AML-193 (cell line): ENCODE measurements around the gene SAC3D1.

ENCODE experiments used
- DNase-seq, 2 experiments: peaks; one replicate each; lab custom pipeline; 2025; lab: John Stamatoyannopoulos, UW

SAC3D1 gene

DNA sequence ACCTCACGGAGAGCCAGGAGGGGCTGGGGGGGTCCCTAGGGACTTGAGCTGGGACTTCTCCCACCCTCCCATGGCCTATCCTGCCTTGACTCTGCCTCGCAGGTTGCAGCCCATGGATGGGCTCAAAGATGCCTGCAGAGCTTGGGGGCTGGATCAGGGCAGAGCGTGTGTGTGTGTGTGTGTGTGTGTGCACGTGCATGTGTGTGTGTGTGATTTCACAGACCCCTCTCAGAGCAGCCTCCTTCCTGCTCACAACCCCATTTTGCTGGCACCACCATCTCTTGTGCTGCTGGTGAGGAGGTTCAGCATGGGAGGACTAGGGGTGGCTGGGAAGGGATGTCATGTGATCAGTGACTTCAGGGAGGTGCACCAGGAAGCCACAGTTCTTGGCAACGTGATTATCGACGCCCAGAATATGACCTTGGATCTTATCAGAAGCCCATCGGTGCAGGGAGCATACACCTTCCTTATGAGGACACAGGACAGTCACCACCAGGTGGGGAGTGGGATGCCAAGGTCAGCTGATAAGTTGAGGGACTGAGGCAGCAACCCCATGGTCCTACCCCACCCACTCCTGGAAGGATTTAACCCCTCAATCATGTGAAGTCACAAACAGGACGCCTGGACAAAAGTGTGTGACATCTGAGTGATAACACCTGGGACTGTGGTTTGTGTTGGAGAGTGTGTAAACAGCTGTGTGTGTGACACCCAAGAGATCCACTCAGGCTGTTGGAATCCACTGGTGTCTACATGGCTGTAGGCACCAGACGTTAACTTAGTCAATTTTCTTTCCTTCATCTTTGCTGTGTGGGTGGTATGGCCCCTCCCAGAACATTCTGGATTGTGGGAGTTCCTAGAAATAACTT, 19.2 kb downstream of the SAC3D1 start:
- DNase-seq: no peak

DNA sequence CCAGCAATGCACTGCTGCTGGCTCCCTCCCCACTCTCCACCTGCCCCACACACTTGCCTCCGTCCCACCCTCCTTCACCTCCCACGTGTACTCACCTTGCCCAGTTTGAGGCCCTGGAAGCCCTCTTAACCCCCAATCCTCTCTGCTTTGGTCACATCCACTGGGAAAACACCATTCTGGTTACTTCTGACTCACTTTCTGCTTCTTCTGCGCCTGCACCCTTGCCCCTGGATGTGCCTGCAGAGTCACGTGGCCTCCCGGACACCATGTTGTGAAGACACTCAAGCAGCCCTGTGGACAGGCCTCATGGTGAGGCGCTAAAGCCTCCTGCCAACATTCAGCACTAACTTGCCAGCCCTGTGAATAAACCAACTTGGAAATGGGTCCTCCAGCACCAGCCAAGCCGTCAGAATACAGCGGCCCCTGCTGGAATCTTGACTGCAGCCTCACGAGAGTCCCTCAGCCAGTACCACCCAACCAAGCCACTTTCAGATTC, 20.0 kb downstream of the SAC3D1 start:
- DNase-seq: no peak

DNA sequence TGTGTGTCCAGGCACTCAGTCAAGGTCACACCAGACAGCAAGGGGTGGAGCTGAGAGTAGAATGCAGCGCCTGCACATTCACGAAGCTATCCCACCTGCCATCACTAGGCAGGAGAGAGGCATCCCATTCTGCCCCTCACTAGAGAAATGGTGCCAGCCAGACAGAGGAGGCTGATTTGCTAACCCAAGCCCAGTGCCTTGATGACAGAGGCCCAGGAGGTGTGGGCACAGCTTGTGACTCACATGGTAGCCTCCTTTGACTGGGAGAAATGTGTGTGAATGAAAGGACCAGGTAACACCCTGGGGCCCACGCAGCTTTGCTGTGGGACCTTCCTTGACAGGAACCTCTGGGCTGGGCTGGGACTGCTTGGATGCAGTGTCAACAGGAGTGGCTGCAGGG, 22.5 kb downstream of the SAC3D1 start:
- DNase-seq: no peak

DNA sequence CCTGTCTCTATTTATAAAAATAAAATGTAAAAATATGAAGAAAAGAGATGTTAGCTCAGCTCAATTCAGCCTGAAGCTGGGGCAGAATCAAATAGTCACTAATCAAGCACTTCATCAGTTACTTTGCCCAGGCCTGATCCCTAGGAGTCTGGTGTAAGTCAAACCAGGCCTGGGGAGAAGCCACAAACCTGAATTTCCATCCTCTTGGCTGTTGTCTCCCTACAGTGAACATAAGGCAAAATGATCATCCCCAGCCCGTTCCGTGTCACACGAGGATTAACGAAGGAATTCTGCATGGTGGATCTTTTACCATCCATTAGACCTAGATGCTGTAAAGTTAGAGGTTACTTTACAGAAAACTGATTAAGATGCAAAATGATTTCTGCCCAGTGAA, 23.8 kb downstream of the SAC3D1 start:
- DNase-seq: no peak

DNA sequence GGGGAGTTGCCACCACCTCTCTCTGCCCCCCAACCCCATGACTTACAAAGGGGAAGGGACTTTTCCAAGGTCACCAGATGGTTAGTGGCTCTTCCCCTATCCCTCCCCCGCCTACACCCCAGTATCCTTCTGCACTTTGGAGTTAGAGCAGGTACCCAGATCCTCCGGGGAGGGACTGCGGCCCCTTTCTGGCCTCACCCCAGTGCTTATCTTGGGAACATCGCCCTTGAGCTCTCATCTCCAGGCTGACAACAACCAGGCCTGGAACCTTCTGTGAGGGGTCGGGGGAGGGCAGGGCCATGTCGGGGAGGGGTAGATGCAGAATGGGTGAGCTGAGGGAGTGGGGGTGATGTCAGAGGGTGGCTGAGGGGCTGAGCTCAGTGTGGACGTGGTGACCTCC, 24.8 kb downstream of the SAC3D1 start:
- no peak for DNase-seq

DNA sequence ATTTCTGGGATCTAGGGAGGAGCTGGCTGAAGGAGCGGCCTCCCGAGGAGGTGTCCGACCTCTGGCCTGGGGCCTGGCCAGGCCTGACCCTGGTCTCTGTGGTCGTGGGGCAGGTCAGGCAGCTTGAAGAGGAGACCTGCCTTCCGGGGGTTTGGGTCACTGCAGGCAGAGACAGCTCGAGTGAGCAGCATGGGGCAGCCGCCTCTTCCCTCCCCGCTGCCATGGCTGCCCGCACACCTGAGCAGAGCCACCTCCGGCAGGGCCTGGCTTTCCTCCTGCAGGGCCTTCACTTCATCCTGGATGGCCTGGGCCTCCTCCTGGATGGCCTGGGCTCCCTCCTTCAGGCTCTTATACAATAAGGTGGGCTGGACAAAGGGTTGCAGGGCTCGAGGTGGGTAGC, 25.3 kb downstream of the SAC3D1 start:
- no peak for DNase-seq

DNA sequence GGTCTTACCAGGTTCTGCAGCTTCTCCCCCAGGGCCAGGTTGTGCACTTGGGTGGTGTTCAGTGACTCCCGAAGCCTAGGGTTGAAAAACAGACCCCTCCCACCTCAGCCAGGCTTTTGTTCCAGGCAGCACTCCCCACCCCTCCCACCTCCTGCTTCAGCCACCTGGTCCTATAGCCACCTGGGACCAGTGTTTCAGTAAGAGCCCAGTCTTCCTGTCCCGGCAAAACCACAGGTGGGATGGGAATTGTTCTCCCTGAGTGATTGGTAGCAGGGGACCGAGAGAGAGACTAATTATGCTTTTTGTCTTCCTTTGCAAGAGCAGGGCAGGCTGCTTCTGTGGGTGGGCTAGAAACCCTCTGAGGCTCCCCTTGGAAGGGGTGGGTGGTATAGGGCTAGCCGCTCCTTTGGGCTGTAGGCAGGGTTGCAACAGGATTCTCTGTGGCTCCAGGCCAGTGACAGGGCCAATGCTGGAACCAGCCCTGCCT, 25.8 kb downstream of the SAC3D1 start:
- DNase-seq: no peak

DNA sequence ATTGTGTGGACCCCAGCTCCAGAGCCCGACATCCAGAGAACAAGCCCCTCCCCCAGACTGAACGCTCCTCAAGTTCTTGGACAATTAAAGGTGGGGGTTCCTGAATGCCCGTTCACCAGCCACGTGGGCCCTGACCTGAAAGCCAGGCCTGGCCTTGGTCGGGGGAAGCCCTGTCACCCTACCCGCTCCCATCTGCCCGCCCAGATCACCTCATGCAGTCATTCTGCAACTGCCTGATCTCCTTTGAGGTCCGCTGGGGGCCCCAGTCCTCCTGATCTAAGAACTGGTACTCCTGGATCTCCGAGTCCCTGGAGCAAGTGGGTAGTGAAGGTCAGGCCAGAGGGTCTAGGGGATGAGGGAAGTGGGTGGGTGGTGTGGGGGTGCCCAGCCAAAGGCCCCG, 26.4 kb downstream of the SAC3D1 start:
- no peak for DNase-seq

DNA sequence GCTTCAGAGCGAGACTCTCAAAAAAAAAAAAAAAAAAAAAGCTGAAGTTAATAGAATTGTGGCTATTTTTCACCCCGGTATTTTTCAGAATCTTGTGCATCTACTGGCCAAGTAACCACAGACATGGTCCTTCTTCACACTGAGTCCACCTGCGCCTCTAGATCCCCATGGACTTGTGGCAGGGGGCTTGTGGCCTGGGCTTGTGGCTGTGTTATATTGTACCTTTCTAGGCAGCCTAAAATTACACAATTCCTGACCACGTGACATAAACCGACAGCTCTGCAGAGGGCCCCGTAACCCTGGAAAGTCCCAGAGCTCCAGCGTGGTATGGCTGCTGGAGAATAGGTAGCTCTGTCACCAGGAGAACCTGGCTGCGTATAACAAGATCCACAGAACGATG, 28.2 kb downstream of the SAC3D1 start:
- DNase-seq: peak; percentile 6 to 22

DNA sequence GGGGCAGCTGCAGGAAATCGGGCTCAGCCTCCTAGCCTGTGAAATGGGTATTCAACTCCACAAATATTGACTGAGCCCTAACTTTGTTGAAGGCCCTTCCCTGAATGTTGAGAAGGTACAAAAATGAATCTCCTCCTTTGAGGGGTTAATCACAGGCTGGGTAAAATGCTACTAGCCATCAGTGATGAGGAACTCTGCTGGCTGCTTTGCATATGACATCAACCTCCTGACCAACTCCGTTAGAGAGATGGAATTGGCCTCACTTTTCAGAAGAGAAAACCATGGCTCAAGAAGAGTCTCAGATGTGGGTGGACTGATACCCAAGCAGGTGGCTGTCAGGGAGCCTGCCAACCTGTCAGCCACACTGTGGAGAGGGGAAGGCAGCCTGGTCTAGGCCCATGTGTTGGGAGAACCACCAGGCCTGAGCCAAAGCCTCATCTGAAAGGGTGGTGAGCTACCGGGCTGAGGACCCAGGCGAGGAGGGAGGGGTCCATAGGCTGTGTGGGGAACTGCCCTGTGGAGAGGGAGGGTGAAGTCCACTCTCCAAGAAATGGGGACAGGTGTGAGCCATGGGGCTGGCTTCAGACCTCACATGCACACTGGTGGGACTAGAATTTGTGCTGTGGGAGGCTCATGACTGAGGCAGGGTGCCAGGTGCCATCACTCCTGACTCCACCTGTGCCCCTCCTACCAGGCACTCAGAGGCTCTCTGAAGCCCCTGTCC, 31.1 kb downstream of the SAC3D1 start:
- no peak for DNase-seq

DNA sequence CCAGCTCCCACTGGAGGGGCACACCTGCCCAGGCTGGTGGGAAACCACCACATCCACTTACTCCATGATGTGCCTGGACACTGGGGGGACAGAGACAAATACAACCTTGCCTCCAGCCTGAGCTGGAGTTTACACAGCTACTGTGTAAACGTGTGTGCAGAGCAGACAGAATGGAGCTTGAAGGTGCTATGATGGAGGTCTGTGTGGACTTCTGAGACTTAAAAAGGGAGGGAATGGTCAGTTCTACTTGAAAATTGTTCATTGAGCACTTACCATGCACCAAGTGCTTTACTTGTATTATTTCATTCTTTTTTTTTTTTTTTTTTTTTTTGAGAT, 31.6 kb downstream of the SAC3D1 start:
- no peak for DNase-seq

DNA sequence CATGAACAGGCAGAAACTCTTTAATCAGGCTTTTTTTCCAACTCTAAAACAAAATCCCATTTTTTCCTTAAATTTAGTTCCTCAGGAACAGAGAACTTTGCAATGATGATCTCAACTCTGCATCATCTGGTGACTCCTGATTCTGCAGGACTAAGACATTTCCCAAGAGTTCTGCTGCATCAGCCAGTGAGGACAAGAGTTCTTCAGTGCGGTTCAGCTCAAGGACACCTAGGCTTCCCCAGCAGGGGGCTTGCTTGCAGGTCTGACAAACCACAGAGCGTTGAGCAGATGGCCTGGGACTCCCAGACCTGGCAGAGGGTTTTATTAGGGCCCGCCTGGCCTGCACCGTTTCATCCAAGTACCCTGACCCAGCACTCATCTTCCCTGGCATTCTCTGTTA, 36.4 kb downstream of the SAC3D1 start:
- DNase-seq: no peak

DNA sequence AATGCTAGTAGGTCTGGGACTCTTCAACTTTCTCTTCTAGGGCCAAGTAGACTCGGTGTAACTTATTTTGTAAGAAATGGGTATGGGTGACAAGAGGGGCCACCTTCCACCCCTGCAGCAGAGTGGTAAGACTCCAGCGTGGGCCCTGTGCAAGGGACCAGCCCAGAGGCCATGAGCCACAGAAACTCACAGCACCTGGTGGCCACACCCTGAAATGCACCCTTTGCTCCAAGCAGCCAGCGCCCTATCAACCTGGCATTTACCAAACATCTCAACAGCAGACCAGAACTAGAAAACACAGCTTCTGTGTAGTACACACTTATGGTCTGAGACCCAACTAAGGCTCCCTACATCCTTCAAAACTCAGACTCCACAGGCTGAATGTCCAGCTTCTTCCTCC, 37.1 kb downstream of the SAC3D1 start:
- DNase-seq: peak; percentile 23 to 25

DNA sequence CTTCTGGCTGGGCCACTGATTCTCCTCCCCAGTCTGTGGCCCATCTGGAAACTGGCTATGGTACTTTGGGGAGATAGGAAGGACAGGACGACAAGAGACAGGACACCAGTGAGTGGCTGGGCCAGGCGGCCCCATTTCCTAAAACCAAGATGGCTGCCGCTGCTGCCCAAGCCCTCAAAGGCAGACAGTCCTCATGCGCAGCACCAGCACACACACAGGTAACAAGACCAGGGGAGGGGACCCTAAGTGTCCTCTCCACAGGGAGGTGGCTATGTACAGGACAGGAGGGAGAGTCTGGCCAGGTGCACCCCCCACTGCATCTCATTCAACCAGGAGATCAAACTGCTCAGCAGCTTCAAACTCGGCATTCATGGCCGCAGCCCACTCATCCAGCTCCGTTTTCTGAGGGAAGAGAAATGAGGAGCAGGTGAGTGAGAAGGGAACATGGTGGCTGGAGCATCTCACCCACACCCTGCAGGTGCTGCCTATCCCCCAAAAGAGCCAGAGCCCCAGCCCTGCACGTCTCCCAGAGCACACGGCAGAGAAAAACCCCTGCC, 37.9 kb downstream of the SAC3D1 start:
- no peak for DNase-seq

DNA sequence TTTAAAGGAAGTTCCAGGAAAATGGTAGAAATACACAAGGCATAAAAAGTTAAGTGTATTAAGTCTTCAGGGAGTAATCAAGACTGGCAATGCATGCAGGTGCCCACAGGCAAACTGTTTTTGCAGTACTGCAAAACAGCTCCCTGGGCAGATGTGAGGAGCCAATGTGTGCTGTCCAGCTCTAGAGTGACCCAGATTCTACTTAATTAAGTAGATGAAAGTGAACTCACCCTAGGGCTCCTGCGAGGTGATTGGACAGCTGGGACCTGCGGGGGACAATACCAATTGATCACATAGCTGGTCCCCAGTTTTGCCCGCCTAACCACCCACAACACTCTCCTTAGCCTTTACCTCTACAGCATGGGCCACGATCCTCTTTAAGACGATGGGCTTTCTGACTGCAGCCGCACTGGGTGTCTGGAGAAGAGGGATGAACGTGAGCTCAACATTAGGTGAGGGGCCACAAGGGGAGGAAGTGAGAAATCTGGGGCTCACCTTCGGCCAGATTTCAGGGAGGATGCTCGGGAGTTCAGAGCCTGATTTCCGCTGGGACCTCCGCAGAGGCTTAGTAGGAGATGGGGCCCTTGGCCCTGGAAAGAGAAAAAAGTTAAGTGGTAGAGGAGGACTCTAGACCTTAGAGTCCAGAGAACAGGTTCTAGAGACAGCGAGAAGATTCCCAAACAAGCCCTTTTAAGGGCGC, 42.3 kb downstream of the SAC3D1 start:
- DNase-seq: no peak

DNA sequence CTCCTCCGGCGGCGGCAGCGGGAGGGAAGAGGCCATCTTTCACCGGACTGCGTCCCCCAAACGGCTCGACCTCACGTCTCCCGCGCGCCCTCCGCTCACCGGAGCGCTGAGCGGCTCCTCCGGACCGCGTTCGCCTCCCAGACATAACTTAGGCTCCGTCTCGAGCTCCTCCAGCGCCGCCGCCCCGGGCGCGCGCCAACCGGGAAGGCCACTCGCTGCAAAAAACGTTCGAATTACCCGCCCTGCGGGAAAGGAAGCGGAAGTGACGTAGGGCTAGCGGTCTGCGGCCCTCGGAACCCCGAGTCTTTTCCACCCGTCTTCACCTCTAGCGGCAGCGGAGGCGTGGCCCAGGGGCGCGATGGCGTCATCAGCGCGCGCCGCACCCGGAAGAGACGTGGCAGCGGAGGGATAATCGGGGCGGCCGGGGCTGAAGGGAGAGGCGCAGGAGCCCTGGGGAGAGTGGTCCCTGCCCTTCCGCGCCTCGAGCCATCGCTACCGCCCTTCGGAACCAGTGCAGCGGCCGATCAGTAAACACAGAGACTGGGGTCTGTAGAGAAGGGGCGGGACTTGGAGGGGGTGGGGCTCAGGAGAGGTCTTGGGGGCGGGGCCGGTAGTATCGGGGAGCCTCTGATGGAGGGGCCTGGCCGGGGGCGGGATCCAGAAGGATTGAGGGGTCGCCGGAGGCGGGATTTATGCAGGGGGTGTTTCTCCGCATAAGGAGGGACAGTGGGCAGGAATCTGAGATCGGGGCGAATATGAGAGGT, 43.0 kb downstream of the SAC3D1 start, which contains the start of the genes CDCA5 and ZFPL1:
Gene CDCA5 (minus strand): TSS at position 207 of the 764 bp plus-strand sequence. CDS start 62 bp downstream, at position 145.
Gene ZFPL1 (plus strand): TSS at position 389 of the 764 bp plus-strand sequence. CDS start 477 bp downstream, outside the sequence.
- peak; percentile 90 to 93 for DNase-seq

DNA sequence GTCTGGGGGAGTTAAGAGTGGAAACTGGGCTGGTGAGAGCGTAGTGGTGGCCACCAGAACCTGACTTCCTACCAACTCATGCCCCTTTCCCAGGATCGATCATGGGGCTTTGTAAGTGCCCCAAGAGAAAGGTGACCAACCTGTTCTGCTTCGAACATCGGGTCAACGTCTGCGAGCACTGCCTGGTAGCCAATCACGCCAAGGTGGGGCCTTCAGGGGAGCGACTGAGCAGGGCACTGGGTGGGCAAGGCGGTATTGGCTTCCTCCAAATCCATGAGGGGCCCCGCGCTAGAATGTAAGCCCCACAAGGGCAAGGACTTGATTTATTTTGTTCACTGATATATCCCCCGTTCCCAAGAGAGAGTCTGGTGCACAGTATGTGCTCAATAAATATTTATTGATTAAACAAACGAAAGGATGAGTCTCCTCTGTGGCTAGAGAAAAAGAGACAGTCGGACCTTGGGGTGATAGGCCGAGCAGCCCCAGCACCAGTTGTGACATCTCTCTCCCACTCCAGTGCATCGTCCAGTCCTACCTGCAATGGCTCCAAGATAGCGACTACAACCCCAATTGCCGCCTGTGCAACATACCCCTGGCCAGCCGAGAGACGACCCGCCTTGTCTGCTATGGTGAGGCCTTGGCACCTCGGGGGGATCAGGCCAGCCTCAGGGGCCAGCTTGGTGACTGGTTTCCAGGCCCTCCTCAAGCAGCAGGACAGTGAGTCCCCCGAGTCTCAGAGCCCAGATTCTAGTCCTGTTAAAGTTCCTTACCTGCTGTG, 43.8 kb downstream of the SAC3D1 start:
- no peak for DNase-seq

DNA sequence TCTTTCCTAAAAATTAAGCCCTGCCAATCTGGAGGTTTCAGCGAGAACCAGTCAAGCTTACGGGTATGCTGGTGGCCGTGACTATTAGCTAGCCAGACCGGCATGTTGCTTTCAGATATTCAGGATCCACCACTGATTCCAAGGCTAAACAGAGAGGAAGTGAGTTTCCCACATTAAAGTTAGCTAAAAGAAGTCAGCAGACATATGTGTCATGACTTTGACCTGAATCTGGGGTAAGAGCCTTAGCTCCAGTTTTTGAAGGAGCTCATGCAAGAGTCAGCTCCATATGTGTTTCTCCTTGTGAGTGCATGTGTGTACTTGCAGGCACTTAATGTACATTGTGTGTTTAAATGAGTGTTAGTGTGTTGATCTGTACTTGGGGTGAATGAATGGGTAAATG, 44.4 kb downstream of the SAC3D1 start:
- DNase-seq: no peak

DNA sequence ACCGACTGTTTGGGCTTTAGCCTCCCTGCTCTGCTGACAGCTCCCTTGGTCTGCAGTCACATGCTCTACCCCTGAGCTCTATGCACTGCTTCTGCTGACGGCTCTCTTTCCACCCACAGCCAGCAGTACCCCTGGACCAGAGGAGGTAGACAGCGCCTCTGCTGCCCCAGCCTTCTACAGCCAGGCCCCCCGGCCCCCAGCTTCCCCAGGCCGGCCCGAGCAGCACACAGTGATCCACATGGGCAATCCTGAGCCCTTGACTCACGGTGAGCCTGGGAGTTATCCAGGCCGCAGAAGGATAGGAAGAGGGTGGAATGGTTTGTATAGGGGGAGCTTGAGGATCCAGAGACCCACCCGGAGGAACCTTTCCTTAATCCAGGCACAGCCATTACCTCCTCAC, 45.8 kb downstream of the SAC3D1 start:
- DNase-seq: no peak

DNA sequence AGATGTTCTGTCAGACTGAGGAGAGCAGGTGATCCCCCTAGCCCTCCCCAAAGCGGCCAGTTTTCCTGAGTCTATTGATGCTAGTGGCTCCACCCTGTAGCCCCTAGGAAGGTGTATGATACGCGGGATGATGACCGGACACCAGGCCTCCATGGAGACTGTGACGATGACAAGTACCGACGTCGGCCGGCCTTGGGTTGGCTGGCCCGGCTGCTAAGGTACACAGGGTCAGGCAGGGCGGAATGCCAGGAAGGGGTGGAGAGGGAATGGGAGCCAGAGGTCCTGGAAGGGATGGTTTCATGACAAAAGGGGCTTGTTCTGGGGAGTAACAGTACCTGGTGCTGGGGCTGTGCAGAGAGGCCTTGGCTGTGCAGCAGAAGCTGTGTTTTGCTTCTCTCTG, 46.2 kb downstream of the SAC3D1 start:
- no peak for DNase-seq

DNA sequence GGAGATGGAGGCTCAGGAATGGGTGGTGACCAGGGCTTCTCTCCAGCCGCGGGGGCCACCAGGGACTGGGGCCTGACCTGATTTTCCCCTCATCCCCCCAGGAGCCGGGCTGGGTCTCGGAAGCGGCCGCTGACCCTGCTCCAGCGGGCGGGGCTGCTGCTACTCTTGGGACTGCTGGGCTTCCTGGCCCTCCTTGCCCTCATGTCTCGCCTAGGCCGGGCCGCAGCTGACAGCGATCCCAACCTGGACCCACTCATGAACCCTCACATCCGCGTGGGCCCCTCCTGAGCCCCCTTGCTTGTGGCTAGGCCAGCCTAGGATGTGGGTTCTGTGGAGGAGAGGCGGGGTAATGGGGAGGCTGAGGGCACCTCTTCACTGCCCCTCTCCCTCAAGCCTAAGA, 46.8 kb downstream of the SAC3D1 start:
- no peak for DNase-seq
